SKM-1 treated with dmso at 0.1 percent for 144 hours (cell line): ENCODE data around the gene THEM5.
"Not testable (repeated sequence)": the region's sequence is repeated elsewhere in the genome, so short reads cannot be mapped to it uniquely, and the experiment has no call there.

ENCODE experiments used
- DNase-seq: peaks from one replicate; lab custom pipeline; 2025; ENCODE audit not compliant: unreplicated experiment; lab: John Stamatoyannopoulos, UW

Gene THEM5

GRCh38 chr1:151853411-151853943, at the start of gene THEM5:
Gene THEM5 (minus strand): TSS chr1:151853712. CDS start chr1:151853565, 147 bp downstream.
- no peak for DNase-seq

- no peak for DNase-seq
These were observed 49.3 kb upstream of the THEM5 start for GRCh38 chr1:151902858-151903257.

- DNase-seq: not testable (repeated sequence)
These were observed 47.3 kb upstream of the THEM5 start for GRCh38 chr1:151900804-151901203.

- no peak for DNase-seq
These were observed 45.0 kb upstream of the THEM5 start for GRCh38 chr1:151898519-151898991.

GRCh38 chr1:151897991-151898431, 44.5 kb upstream of the THEM5 start:
- no peak for DNase-seq

- no peak for DNase-seq
These were observed 39.8 kb upstream of the THEM5 start for GRCh38 chr1:151893176-151893924.

GRCh38 chr1:151892190-151892589, 38.7 kb upstream of the THEM5 start:
- DNase-seq: no peak

- no peak for DNase-seq
These were observed 38.0 kb upstream of the THEM5 start for GRCh38 chr1:151891512-151891911.

GRCh38 chr1:151888972-151889570, 35.6 kb upstream of the THEM5 start:
- peak; percentile 20 for DNase-seq

- DNase-seq: no peak
These were observed 33.5 kb upstream of the THEM5 start for GRCh38 chr1:151887028-151887427.

- DNase-seq: no peak
These were observed 32.0 kb upstream of the THEM5 start for GRCh38 chr1:151885479-151885878.

GRCh38 chr1:151884879-151885278, 31.4 kb upstream of the THEM5 start:
- DNase-seq: not testable (repeated sequence)

GRCh38 chr1:151884445-151884844, 30.9 kb upstream of the THEM5 start:
- DNase-seq: not testable (repeated sequence)

GRCh38 chr1:151883898-151884297, 30.4 kb upstream of the THEM5 start:
- not testable (repeated sequence) for DNase-seq

- DNase-seq: not testable (repeated sequence)
These were observed 29.4 kb upstream of the THEM5 start for GRCh38 chr1:151882918-151883317.

GRCh38 chr1:151882466-151882865, 29.0 kb upstream of the THEM5 start:
- DNase-seq: no peak

- no peak for DNase-seq
These were observed 28.0 kb upstream of the THEM5 start for GRCh38 chr1:151881479-151881878.

- DNase-seq: no peak
These were observed 22.0 kb upstream of the THEM5 start for GRCh38 chr1:151875419-151876097.

GRCh38 chr1:151872776-151873175, 19.3 kb upstream of the THEM5 start:
- peak; percentile 37 for DNase-seq

GRCh38 chr1:151871284-151872030, 17.9 kb upstream of the THEM5 start:
- no peak for DNase-seq

GRCh38 chr1:151868486-151868885, 15.0 kb upstream of the THEM5 start:
- no peak for DNase-seq
